Measurements from ENCODE around the gene WNT11.

The WNT11 gene

GRCh38 chr11:76209375-76209972 is 3.2 kb upstream of the WNT11 start:
- DNase-seq (ENCODE audit: low read depth in 2 of 2), result no peak
- peak overlapping the region; percentile 40 to 53 for H3K4me3 ChIP-seq (replicated peaks in 1 of 2; ENCODE audit: low read depth in 2 of 2, low read length in 2 of 2)
- TF ChIP-seq, protein P1, sequence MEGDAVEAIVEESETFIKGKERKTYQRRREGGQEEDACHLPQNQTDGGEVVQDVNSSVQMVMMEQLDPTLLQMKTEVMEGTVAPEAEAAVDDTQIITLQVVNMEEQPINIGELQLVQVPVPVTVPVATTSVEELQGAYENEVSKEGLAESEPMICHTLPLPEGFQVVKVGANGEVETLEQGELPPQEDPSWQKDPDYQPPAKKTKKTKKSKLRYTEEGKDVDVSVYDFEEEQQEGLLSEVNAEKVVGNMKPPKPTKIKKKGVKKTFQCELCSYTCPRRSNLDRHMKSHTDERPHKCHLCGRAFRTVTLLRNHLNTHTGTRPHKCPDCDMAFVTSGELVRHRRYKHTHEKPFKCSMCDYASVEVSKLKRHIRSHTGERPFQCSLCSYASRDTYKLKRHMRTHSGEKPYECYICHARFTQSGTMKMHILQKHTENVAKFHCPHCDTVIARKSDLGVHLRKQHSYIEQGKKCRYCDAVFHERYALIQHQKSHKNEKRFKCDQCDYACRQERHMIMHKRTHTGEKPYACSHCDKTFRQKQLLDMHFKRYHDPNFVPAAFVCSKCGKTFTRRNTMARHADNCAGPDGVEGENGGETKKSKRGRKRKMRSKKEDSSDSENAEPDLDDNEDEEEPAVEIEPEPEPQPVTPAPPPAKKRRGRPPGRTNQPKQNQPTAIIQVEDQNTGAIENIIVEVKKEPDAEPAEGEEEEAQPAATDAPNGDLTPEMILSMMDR (IDR thresholded peaks at IDR 0.05; ENCODE audit: low read depth, low read length), result no peak

DNA sequence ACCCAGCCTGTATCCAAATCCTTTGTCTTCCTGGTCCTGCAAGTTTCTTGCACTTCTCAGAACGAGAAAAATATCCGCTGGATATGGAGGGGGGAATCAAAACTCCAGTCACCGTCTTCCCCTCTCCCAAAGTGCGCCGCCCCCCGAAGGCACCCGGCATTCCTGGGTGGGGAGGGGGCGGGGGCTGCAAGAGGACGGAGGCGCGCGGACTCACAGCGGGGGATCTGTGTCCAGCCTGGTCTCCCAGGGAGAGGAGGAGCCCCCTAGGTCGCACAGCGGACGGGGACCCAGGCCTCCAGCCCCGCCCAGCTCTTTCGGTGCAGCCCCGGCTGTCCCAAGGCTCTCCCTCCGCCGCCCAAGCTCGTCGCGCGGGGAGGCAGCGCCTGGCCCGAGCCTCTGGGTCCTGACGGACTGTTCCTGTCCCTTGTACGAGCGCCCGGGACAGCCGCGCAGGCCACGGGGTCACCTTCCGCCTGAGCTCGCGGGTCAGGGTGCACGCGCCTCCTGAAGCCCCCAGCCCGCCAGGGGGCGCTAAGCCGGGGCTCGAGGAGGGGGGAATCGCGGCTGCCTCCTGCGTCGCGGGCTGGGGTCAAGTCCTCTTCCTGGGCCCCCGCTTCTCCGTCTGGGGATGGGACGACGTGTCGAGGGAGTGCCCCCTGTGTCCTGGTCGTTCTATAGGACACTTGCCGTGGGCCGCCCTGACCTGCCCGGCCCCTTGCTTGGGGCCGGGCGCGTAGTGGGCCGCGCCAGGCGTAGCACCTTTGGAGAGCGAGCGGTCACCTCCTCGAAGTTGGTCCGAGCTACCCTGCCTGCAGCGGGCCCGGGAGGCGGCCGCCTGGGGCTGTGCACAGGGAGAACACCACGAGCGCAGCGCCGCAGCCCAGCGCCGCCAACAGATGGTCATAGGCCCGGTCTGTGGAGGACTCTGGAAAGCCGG is 2.4 kb upstream of the WNT11 start:
- DNase-seq (ENCODE audit: low read depth in 2 of 2), result peak; percentile 43 to 51
- peak overlapping the region; percentile 40 to 53 for H3K4me3 ChIP-seq (replicated peaks in 1 of 2; ENCODE audit: low read depth in 2 of 2, low read length in 2 of 2)
- TF ChIP-seq, protein P1 (IDR thresholded peaks at IDR 0.05; ENCODE audit: low read depth, low read length), result peak; percentile 69

- peak overlapping the region; percentile 46 to 53 for H3K4me3 ChIP-seq (replicated peaks in 1 of 2; ENCODE audit: low read depth in 2 of 2, low read length in 2 of 2)
Observed at GRCh38 chr11:76207642-76208401, 1.5 kb upstream of the WNT11 start.

DNA sequence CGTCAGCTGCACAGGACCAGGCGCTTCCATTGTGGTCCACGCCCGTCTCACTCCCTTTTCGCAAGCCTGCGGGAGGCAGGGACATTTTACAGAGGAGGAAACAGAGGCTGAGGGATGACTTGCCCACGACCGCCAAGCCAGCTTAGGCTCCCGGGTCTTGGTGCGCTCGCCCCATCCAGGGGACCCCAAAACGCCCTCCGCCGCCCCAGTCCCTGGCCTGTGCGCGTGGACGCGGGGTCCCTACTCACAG is 300 bp downstream of the WNT11 start:
- TF ChIP-seq, protein P1 (IDR thresholded peaks at IDR 0.05; ENCODE audit: low read depth, low read length), result no peak
- DNase-seq (ENCODE audit: low read depth in 2 of 2), result no peak
- H3K4me3 ChIP-seq (replicated peaks in 1 of 2; ENCODE audit: low read depth in 2 of 2, low read length in 2 of 2), result peak overlapping the region; percentile 44 to 49

More at GRCh38 chr11:76207642-76208401, 1.5 kb upstream of the WNT11 start:
- TF ChIP-seq, protein P1 (IDR thresholded peaks at IDR 0.05; ENCODE audit: low read depth, low read length), result peak; percentile 61
- DNase-seq (ENCODE audit: low read depth in 2 of 2), result peak; percentile 77 to 86

- TF ChIP-seq, protein P1 (IDR thresholded peaks at IDR 0.05; ENCODE audit: low read depth, low read length), result no peak
- DNase-seq (ENCODE audit: low read depth in 2 of 2), result no peak
- peak overlapping the region in 1 of 2 donors; percentile 44 for H3K4me3 ChIP-seq (replicated peaks in 1 of 2; ENCODE audit: low read depth in 2 of 2, low read length in 2 of 2)
Observed at GRCh38 chr11:76205252-76206076, 838 bp downstream of the WNT11 start.

DNA sequence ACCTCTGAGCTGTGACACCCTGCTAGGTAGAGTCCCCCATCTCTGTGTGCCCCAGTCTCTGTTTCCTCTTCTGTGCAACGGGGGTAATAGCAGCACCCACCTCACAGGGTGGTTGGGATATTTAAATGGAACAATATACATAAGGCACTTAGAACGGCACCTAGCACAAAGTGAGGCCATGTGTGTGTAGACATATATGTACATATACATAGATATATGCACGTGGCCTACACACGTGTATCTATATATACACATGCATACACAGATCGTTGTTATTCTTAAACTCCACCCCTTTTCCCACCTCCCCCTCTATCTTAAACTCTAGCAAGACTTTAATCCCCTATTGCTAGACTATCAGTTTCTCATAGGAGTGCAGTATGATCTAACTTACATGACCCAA is 2.4 kb downstream of the WNT11 start:
- TF ChIP-seq, protein P1 (IDR thresholded peaks at IDR 0.05; ENCODE audit: low read depth, low read length), result no peak
- H3K4me3 ChIP-seq (replicated peaks in 1 of 2; ENCODE audit: low read depth in 2 of 2, low read length in 2 of 2), result no peak overlapping the region
- DNase-seq (ENCODE audit: low read depth in 2 of 2), result no peak
